ENCODE data around the gene KMO.

The KMO gene

DNA sequence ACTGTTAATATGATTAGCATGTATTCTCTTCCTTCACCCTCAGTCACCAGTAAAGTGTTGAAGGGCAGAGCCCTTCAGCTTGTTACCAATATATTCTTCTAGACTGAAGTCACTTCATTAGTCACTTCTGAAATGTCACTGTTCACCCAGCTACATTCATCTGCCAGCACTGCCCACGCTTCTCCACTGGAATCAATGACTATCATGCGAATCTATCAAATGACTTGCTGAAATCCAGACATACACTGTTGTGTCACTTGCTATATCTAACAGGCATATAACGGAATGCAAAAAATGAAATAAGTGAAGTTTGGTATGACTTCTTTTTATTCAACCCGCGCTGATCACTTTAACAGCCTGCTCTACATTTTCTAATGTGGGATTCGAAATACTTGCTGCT lies 28.7 kb upstream of the KMO start:
- Histone ChIP-seq H3K4me1 (ENCODE audit: insufficient read depth, low read length) (no peaks in the 10 kb centered on the region), H3K36me3 (ENCODE audit: insufficient read depth, low read length) (peaks cover 81% of the 10 kb centered on the region), H3K4me2 (ENCODE audit: insufficient read depth, low read length) (no peak overlapping the region), H3K27ac (ENCODE audit: low read length) (no peak overlapping the region), H3K9me3 (ENCODE audit: insufficient read depth, low read length, severe bottlenecking) (no peaks in the 10 kb centered on the region), H3K79me2 (ENCODE audit: insufficient read depth, low read length) (no peaks in the 10 kb centered on the region), H3K9ac (ENCODE audit: low read depth, low read length) (no peak overlapping the region), H4K20me1 (ENCODE audit: insufficient read depth, low read length) (no peaks in the 10 kb centered on the region), H2AFZ (ENCODE audit: low read depth, low read length) (no peak overlapping the region), H3K4me3 (ENCODE audit: low read depth in 1 of 2, low read length in 2 of 2) (no peak overlapping the region), H3K27me3 (ENCODE audit: insufficient read depth, low read length, poor library complexity) (no peaks in the 10 kb centered on the region)
- DNase-seq (no peak), ATAC-seq (ENCODE audit: insufficient read depth, low read depth) (no peak)
- TF ChIP-seq CTCF (IDR thresholded peaks at IDR 0.05; ENCODE audit: borderline replicate concordance, extremely low read depth, low read length, poor library complexity, severe bottlenecking) (no peak), EZH2 (IDR thresholded peaks at IDR 0.05; ENCODE audit: borderline replicate concordance, low read depth, low read length, severe bottlenecking) (no peak)

DNA sequence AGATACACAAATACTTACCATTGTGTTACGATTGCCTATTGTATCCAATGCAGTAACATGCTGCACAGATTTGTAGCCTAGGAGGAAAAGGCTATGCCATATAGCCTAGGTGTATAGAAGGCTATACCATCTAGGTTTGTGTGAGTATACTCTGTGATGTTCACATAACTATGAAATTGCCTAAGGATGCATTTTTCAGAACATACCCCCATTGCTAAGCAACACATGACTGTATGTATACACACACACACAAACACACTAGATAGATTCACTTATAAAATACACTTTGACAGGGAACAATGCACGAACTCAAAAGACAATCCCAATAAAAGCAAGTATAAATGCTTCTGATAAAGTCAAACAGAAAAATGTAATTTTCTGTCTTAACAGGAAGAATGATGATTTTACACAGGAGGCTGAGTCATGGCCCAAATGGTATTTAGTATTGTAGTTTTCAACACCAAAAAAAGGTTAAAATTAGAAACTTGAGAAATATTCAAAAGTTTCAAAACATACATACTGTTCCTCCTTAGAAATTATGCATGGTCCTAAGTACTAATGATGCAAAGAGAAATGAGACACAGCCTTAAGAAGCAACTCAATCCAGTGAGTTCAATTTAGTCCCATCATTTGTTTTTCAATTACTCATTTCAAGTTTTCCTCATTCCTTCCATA lies 24.9 kb upstream of the KMO start:
- no peak for DNase-seq
- peaks cover 93% of the 10 kb centered on the region for H3K36me3 ChIP-seq (ENCODE audit: insufficient read depth, low read length)

DNA sequence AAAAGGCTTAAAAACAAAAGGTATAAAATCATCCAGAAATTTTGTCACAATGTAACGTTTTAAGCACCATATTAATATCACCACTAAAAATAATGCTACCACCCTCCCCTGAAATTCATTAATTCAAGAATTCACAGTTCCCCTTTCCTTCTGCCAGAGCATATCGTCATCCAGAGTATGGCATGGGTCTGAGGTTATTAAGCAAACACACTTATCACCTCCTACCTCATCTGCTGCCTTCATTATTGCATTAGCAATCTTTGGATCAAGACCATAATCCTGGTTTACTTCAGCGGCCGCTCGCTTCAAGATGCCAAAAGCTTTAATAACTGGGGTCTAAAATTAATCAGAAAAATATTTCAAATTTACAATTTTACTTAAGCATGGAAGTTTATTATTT lies 18.8 kb upstream of the KMO start:
- no peak for DNase-seq
- Histone ChIP-seq H3K4me2 (ENCODE audit: insufficient read depth, low read length) (no peak overlapping the region), H3K36me3 (ENCODE audit: insufficient read depth, low read length) (peaks cover 62% of the 10 kb centered on the region)

More for the DNA sequence above, 24.9 kb upstream of the KMO start:
- no peak for ATAC-seq (ENCODE audit: insufficient read depth, low read depth)
- no peaks in the 10 kb centered on the region for H3K27me3 ChIP-seq (ENCODE audit: insufficient read depth, low read length, poor library complexity)
- H2AFZ ChIP-seq (ENCODE audit: low read depth, low read length): no peak overlapping the region
- TF ChIP-seq EZH2 (IDR thresholded peaks at IDR 0.05; ENCODE audit: borderline replicate concordance, low read depth, low read length, severe bottlenecking) (no peak), CTCF (IDR thresholded peaks at IDR 0.05; ENCODE audit: borderline replicate concordance, extremely low read depth, low read length, poor library complexity, severe bottlenecking) (no peak)
- H3K4me1 ChIP-seq (ENCODE audit: insufficient read depth, low read length): no peaks in the 10 kb centered on the region
- no peak overlapping the region for H3K27ac ChIP-seq (ENCODE audit: low read length)
- H4K20me1 ChIP-seq (ENCODE audit: insufficient read depth, low read length): no peaks in the 10 kb centered on the region
- no peaks in the 10 kb centered on the region for H3K79me2 ChIP-seq (ENCODE audit: insufficient read depth, low read length)
- H3K9ac ChIP-seq (ENCODE audit: low read depth, low read length): no peak overlapping the region
- no peaks in the 10 kb centered on the region for H3K9me3 ChIP-seq (ENCODE audit: insufficient read depth, low read length, severe bottlenecking)
- no peak overlapping the region for H3K4me3 ChIP-seq (ENCODE audit: low read depth in 1 of 2, low read length in 2 of 2)
- no peak overlapping the region for H3K4me2 ChIP-seq (ENCODE audit: insufficient read depth, low read length)

More for the DNA sequence above, 18.8 kb upstream of the KMO start:
- peaks cover 12% of the 10 kb centered on the region for H3K4me1 ChIP-seq (ENCODE audit: insufficient read depth, low read length)
- H3K9ac ChIP-seq (ENCODE audit: low read depth, low read length): no peak overlapping the region
- TF ChIP-seq EZH2 (IDR thresholded peaks at IDR 0.05; ENCODE audit: borderline replicate concordance, low read depth, low read length, severe bottlenecking): no peak
- TF ChIP-seq CTCF (IDR thresholded peaks at IDR 0.05; ENCODE audit: borderline replicate concordance, extremely low read depth, low read length, poor library complexity, severe bottlenecking): no peak
- no peak for ATAC-seq (ENCODE audit: insufficient read depth, low read depth)
- peaks cover 10% of the 10 kb centered on the region; the same call in 1 of the 2 replicates for H4K20me1 ChIP-seq (ENCODE audit: insufficient read depth, low read length)
- H3K27ac ChIP-seq (ENCODE audit: low read length): no peak overlapping the region
- no peak overlapping the region for H3K4me3 ChIP-seq (ENCODE audit: low read depth in 1 of 2, low read length in 2 of 2)
- no peaks in the 10 kb centered on the region for H3K27me3 ChIP-seq (ENCODE audit: insufficient read depth, low read length, poor library complexity)
- H3K9me3 ChIP-seq (ENCODE audit: insufficient read depth, low read length, severe bottlenecking): no peaks in the 10 kb centered on the region
- no peak overlapping the region for H2AFZ ChIP-seq (ENCODE audit: low read depth, low read length)
- H3K79me2 ChIP-seq (ENCODE audit: insufficient read depth, low read length): peaks cover 39% of the 10 kb centered on the region

Data from DND-41 (cell line).